AG08396 (cell line): ENCODE results near the gene LIMS2.

ENCODE experiments used
- DNase-seq: peaks from one replicate; pipeline ENCODE4 v3.0.0; 2012; ENCODE audit warnings: low spot score, mixed read lengths

The LIMS2 gene, protein sequence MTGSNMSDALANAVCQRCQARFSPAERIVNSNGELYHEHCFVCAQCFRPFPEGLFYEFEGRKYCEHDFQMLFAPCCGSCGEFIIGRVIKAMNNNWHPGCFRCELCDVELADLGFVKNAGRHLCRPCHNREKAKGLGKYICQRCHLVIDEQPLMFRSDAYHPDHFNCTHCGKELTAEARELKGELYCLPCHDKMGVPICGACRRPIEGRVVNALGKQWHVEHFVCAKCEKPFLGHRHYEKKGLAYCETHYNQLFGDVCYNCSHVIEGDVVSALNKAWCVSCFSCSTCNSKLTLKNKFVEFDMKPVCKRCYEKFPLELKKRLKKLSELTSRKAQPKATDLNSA

DNA sequence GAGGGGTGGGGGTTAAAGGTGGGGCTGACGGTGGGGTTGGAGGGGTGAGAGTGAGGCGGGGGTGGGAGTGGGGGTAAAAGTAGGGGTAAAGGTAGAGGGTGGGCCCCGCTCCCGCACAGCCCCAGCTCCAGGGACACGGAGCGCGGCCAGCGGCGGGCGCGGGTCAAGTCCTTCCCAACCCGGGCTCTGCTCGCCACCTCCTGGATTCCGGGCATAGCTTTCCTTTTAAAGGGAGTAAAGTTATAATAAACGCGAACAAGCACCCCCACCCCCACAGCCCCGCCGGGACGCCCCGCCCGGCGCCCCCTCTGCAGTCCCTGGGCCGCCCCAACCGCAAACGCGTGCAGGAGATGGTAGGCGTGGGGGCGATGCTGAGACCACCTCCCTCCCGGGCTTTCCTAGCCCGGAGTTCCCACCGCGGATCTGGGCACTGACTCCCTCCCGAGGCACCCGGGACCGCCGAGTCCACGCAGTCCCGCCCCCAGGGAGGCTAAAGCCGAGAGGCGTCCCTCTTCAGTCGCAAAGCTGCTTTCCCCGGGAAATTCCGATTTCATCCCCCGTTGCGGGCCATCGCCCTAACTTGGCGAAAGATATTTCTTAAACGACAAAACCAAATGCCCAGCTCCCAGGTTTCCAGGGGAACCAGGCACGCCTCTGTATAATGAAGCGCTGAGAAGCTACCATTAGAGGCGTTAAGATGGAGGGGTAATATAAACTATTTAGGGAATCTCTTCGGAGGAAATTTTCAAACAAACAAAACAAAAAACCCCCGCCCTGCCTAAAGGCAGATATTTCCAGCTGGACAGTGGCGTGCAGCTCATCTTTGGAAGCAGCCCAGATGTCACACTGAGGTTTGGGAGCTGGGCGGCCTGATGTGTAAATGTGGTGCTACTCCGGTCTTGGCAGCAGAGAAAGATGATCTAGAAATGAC is at the start of gene LIMS2:
Gene LIMS2 (minus strand): TSS at position 200 of the 931 bp plus-strand sequence. CDS start 506 bp downstream, outside the sequence.
- DNase-seq, result peak; percentile 89

DNA sequence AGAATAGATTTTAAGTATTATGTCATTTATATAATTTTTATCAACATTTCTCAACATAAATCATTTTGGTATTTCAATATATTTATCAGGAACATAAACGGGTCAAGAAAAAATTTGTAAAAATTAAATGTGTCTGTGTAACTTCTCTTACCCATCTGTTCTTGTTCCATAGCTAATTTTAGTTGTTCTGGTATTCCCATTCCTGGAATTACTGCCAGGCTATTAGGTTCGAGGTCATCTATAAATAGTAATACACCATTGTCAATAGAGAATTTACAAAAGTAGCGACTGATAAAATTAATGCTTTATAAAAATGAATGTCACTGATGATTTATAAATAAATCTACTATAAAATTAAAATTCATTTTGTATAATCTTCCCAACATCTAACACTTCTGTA is 47.5 kb upstream of the LIMS2 start:
- DNase-seq, result no peak

DNA sequence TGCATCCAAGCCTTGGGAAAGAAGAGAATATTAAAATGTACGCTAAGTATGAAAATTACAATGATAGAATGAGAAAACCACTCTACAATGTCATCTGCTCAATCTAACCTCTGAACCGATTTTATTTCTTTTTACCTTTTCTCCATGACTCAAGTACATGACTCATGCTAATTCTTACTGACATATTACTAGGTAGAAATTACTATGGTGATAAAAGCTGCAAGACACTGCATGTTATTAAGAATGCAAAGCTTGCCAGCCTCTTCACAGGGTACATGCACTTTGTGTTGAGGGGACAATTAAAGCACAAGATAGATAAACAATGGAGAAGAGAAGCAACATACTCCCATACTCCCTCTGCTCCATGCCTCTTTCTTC is 46.6 kb upstream of the LIMS2 start:
- DNase-seq, result no peak

DNA sequence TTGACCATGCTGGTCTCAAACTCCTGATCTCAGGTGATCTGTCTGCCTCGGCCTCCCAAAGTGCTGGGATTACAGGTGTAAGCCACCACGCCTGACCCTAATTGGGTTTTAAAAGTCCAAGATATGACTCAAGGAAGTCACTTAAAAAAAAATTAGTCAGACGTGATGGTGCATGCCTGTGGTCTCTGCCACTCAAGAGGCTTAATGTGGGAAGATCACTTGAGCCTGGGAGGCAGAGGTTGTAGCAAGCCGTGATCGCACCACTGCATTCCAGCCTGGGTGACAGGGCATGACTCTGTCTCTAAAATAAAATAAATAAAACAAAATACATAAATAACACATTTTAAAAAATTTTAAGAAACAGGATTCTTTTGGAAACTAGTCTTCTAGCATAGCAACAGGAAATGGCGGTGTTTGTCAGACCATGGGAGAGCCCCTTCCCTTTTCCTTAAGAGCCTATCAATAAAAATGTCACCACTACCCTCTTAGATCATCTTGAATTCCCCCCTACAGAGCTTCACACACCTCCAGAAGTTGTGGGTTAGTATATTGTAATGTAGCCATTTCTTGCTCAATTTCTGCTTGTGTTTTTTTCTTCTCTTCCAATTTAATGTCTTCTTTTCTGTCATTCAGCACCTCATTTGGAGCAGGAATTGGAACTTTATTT is 46.1 kb upstream of the LIMS2 start:
- peak; percentile 37 for DNase-seq

DNA sequence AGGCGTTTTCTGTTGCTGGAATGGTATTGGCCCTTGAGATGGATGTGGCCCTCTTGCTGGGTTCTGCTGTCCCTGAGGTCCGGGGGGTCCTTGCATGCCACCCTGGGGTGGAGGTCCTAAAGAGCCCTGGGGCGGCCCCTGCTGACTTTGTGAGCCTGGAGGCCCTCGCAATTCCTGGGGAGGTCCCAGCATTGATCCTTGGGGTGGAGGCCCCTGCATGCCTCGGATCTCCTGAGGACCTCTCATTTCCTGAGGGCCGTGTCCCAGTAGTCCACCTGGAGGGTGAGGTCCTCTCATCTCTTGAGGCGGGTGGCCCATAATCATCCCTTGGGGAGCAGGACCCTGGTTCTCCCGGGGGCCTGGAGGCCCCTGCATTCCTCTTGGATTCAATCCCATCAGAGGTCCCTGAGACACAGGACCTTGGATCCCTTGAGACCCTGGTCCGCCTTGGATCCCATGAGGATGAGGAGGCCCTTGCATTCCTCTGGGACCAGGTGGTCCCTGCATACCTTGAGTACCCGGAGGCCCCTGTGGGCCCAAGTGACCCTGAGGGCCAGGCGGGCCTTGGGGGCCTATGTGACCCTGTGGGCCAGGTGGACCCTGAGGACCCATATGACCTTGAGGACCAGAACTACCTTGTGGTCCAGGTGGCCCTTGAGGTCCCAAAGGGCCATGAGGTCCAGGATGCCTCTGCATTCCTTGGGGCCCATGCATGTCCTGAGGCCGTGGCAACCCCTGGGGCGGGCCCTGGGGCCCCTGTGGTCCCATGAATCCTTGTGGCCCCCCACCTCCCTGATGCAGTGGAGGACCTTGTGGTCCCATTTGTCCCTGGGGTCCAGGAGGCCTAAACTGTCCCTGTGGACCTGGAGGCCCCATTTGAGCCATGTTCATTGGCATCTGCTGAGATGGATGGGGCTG is 44.2 kb upstream of the LIMS2 start:
- DNase-seq, result no peak

DNA sequence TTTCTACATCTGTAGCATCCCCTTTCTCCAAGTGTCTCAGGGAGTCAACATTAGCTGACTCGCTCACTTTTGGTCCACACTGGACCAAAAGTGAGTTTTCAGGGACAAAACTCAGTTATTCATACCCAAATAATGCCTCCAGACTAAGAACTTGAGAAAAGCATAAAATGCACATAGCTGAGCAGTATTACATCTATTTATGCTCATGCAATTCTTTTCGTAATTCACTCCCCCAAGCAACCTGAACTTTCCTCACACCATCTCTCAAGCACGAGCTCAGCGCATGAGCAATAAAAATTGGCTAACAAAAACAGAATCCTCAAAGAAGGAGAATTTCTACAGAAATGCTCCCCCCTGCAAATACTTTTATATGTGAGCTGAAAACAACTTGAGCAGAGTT is 42.9 kb upstream of the LIMS2 start:
- no peak for DNase-seq

- DNase-seq, result no peak
Measured at GRCh38 chr2:127715778-127716449, 40.6 kb upstream of the LIMS2 start.

GRCh38 chr2:127713562-127713961 is 38.2 kb upstream of the LIMS2 start:
- no peak for DNase-seq

- DNase-seq, result no peak
Measured at GRCh38 chr2:127712999-127713398, 37.7 kb upstream of the LIMS2 start.

DNA sequence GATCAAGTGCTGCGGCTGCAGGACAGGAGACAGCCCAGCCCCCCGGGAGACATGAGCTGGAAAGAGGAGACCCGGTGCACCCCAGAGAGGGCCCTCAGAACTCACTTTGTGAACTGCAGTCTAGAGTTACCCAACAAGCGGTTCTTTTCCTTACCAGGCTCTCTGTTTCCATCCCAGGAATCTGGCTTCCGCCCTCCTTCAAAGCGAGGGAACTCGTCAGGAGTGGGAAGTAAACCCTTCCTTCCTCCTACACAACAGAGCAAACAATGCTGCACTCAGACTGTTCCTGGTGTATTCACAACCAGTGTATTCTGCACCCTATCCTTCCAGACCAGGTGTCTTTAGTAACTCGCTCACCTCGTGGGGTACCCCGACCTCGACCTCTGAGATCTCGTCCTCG is 34.0 kb upstream of the LIMS2 start:
- DNase-seq, result no peak

GRCh38 chr2:127707890-127708648 is 32.7 kb upstream of the LIMS2 start:
- no peak for DNase-seq

DNA sequence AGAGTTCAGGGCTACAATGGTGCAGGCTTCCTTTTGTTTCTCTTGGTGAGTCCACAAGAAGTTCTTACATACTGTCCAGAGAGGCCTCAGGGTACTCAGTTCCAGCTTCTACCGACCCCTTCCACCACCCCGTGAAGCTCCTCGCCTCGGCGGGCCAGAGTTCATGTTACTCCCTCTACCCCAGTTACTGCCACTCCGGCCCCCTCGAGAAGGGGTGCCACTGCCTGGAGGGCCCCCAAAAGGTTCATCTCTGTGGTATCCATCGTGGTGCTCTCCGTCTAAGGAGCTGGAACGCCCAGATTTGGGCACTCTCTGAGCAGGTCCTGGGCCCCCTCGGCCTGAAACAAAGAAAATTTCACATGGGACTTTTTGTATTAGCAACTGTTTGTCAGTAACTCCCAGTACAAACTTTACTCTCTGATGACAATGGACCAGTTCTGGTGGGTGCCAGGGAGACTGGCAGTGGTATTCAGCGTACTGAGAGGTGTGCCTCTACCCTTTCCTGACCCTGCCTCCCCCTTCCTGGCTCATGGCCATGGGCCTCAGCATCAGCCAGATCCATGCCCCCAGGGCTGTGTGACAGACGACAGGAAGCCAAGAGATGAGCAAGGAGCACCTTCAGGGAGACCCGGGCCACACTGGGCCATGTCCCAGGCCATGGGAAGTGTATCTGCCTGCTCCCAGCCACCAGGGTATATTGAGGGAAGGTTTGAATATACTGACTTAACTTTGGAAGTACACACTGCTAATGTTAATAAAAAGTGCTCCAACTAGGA is 31.1 kb upstream of the LIMS2 start:
- no peak for DNase-seq

- no peak for DNase-seq
Measured at GRCh38 chr2:127705391-127706065, 30.2 kb upstream of the LIMS2 start.

- no peak for DNase-seq
Measured at GRCh38 chr2:127704641-127705390, 29.5 kb upstream of the LIMS2 start.

GRCh38 chr2:127703282-127703681 is 28.0 kb upstream of the LIMS2 start:
- DNase-seq, result no peak

DNA sequence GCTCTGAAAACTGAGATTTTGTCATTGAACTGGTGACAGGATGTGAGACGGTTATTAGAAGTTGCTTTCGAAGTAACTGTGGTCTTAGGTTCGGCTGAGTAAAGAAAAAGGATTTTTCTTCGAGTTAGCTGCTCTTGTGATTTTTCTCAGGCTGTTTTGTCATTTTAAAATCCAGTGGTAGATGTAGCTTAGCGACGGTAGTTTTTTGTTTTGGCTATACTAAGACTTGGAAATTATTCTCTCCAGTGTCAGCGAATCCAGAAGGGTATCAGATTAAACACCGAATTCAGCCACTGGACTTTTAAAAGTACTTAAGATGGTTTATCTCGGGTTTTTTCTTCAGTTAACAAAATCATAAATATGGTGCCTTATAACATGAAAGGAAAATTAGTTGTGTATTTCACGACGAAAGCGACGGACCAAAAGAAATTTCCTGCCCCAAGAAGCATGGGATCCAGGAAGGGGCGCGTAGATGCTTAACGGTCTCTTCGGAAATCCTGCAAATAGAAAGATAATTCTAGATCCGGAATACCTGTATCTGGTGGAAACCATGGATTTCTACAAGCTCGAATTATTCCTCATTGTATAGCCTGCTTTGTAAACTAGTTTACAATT is 27.2 kb upstream of the LIMS2 start:
- DNase-seq, result no peak

DNA sequence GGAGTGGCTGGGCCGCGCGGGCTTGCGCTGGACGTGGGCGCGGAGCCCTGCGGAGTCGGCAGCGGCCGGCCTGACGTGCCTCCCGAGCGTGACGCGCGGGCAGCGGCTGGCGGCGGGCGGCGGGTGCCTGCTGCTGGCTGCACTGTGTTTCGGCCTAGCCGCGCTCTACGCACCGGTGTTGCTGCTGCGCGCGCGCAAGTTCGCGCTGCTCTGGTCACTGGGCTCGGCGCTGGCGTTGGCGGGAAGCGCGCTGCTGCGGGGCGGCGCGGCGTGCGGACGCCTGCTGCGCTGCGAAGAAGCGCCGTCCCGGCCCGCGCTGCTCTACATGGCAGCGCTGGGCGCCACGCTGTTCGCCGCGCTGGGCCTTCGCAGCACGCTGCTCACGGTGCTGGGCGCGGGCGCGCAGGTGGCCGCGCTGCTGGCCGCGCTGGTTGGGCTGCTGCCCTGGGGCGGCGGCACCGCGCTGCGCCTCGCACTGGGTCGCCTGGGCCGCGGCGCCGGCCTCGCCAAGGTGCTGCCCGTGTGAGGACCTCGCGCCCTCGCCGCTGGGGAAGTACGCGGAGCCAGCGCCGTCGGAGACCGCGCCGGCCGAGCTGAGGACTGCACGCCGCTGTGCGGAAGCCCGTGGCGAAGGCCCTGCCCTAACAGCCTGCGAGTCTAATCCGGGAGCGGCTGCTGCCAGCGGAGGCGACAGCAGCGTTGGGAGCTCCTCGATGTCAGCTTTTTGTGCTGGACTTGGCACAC is 26.5 kb upstream of the LIMS2 start:
- peak; percentile 86 for DNase-seq
